ENCODE measurements around the gene TNF.

The TNF gene

GRCh38 chr6:31575335-31575901, at the start of gene TNF:
TNF (plus strand) TSS chr6:31575565; CDS start chr6:31575742, 177 bp downstream.
- DNase-seq = peak; percentile 85

- no peak for DNase-seq
Measured at GRCh38 chr6:31525932-31526591, 49.3 kb upstream of the TNF start.

- no peak for DNase-seq
Measured at GRCh38 chr6:31528307-31528777, 47.0 kb upstream of the TNF start.

GRCh38 chr6:31528821-31529328, 46.5 kb upstream of the TNF start, which contains the start of gene MCCD1:
MCCD1 (plus strand) TSS chr6:31528962; CDS start chr6:31529015, 53 bp downstream.
- no peak for DNase-seq

GRCh38 chr6:31529329-31530150, 45.8 kb upstream of the TNF start:
- no peak for DNase-seq

GRCh38 chr6:31530659-31531058, 44.7 kb upstream of the TNF start:
- DNase-seq = no peak

GRCh38 chr6:31531162-31531561, 44.2 kb upstream of the TNF start:
- DNase-seq = no peak

- no peak for DNase-seq
Measured at GRCh38 chr6:31531771-31532643, 43.4 kb upstream of the TNF start.

GRCh38 chr6:31532644-31533454, 42.5 kb upstream of the TNF start:
- no peak for DNase-seq

GRCh38 chr6:31533455-31533841, 41.9 kb upstream of the TNF start:
- DNase-seq = no peak

GRCh38 chr6:31534011-31534410, 41.4 kb upstream of the TNF start:
- no peak for DNase-seq

- DNase-seq = no peak
Measured at GRCh38 chr6:31534521-31535040, 40.8 kb upstream of the TNF start.

- no peak for DNase-seq
Measured at GRCh38 chr6:31535538-31536324, 39.6 kb upstream of the TNF start.

- no peak for DNase-seq
Measured at GRCh38 chr6:31538805-31539400, 36.5 kb upstream of the TNF start.

- no peak for DNase-seq
Measured at GRCh38 chr6:31540640-31541039, 34.7 kb upstream of the TNF start.

GRCh38 chr6:31541059-31541657, 34.2 kb upstream of the TNF start:
- DNase-seq = peak; percentile 43

GRCh38 chr6:31541658-31542521, 33.5 kb upstream of the TNF start, which contains the start of gene DDX39B:
DDX39B (minus strand) TSS chr6:31542003; CDS start chr6:31540532, 1,471 bp downstream.
- peak; percentile 88 for DNase-seq

GRCh38 chr6:31543639-31544038, 31.7 kb upstream of the TNF start:
- DNase-seq = no peak

GRCh38 chr6:31544676-31545075, 30.7 kb upstream of the TNF start:
- no peak for DNase-seq
